ENCODE results near the gene MOBP. TPM values are rescaled to one million over a fixed set of nuclear protein-coding genes. Genes with fewer than 3 reads are reported as not detected.

MOBP gene
- total RNA-seq, 3 donors from 2014 or later, result 0.44 to 1.4 (median 0.92) TPM

GRCh38 chr3:39513791-39514369 is 46.4 kb downstream of the MOBP start:
- intact Hi-C loops (cut with DNase I, micrococcal nuclease), result no loop called here
- H3K4me1 ChIP-seq (ENCODE audit: low read depth), result no peaks in the 10 kb centered on the region
- H3K9me3 ChIP-seq, result no peaks in the 10 kb centered on the region
- H3K4me3 ChIP-seq, result no peak overlapping the region
- ATAC-seq (no peak), DNase-seq (no peak)
- no peak for TF ChIP-seq CTCF (IDR thresholded peaks at IDR 0.05)
- H3K36me3 ChIP-seq (ENCODE audit: low read depth), result no peaks in the 10 kb centered on the region

GRCh38 chr3:39515681-39516441 is 48.4 kb downstream of the MOBP start:
- no peaks in the 10 kb centered on the region for H3K36me3 ChIP-seq (ENCODE audit: low read depth)
- no peaks in the 10 kb centered on the region for H3K9me3 ChIP-seq
- no peak for ATAC-seq
- TF ChIP-seq CTCF (IDR thresholded peaks at IDR 0.05), result no peak
- H3K4me3 ChIP-seq, result no peak overlapping the region
- DNase-seq, result no peak
- no peaks in the 10 kb centered on the region for H3K4me1 ChIP-seq (ENCODE audit: low read depth)
- intact Hi-C loops (cut with DNase I, micrococcal nuclease), result no loop called here

- TF ChIP-seq CTCF (IDR thresholded peaks at IDR 0.05), result no peak
- DNase-seq, result no peak
- no peaks in the 10 kb centered on the region for H3K9me3 ChIP-seq
- H3K4me3 ChIP-seq, result no peak overlapping the region
- H3K4me1 ChIP-seq (ENCODE audit: low read depth), result no peaks in the 10 kb centered on the region
- no peaks in the 10 kb centered on the region for H3K36me3 ChIP-seq (ENCODE audit: low read depth)
- intact Hi-C loops (cut with DNase I, micrococcal nuclease), result no loop called here
- ATAC-seq, result no peak
These were observed 51.6 kb downstream of the MOBP start for GRCh38 chr3:39519103-39519502.

GRCh38 chr3:39519554-39520288 is 52.2 kb downstream of the MOBP start:
- H3K4me3 ChIP-seq, result no peak overlapping the region
- intact Hi-C loops (cut with DNase I, micrococcal nuclease), result no loop called here
- H3K4me1 ChIP-seq (ENCODE audit: low read depth), result no peaks in the 10 kb centered on the region
- H3K36me3 ChIP-seq (ENCODE audit: low read depth), result no peaks in the 10 kb centered on the region
- ATAC-seq (peak; percentile 24), DNase-seq (no peak)
- H3K9me3 ChIP-seq, result no peaks in the 10 kb centered on the region
- TF ChIP-seq CTCF (IDR thresholded peaks at IDR 0.05), result no peak

GRCh38 chr3:39521456-39521855 is 54.0 kb downstream of the MOBP start:
- H3K4me1 ChIP-seq (ENCODE audit: low read depth), result no peaks in the 10 kb centered on the region
- ATAC-seq, result no peak
- no peaks in the 10 kb centered on the region for H3K9me3 ChIP-seq
- TF ChIP-seq CTCF (IDR thresholded peaks at IDR 0.05), result no peak
- H3K4me3 ChIP-seq, result no peak overlapping the region
- DNase-seq, result no peak
- no peaks in the 10 kb centered on the region for H3K36me3 ChIP-seq (ENCODE audit: low read depth)
- intact Hi-C loops (cut with DNase I, micrococcal nuclease), result no loop called here
